ENCODE data around the gene PAX7.
A peak's percentile ranks its signal among the peaks of the same experiment; 100 is the strongest.
"Not testable (repeated sequence)": the region's sequence is repeated elsewhere in the genome, so short reads cannot be mapped to it uniquely, and the experiment has no call there.

The PAX7 gene

DNA sequence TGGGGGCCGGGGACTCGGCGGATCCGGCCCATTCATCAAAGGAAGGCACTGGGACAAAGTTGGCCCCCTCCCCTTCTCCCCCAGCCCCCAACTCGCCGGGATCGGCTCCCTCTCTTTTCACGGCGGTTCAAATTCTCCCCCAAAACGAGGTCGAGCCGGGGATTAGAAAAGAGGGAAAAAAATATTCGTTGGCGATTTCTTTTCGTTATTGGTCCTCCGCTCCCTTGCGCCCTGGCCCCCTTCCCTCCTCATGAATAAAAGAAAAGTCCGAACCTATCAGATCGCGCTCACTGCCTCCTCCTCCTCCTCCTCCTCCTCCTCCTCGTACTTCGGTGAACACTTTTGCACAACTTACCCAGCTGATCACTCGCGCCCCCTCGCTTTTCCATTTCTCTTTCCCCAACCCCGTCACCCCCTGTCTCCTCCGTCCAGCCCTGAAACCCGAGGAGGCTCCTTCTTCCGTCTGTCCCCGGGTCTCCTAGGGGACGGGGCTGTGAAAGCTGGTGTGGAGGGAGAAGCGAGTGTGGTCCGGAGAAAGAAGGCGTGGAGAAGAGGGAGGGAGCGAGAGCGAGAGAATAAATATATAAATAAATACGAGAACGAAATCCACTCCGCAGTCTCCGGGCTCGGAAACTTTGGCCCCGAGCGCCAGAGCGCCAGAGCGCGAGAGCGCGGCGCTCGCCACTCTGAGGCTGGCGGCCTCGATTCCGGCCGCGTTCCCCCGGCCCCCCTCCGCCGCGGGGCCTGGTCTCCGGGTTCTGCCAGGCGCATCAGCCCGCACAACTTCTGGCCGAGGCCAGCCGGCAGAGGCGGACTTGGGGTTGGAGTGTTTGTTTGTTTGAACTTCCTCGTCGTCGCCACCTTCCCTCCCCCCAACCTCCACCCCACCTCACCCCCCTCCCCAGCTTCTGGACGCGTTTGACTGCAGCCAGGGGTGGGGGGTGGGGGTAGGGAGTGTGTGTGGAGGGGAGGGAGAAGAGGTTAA is at the start of gene PAX7:
TSS of gene PAX7 (plus strand) at position 336 of the 985 bp plus-strand sequence. CDS start 758 bp downstream, outside the sequence.
- no peak for DNase-seq

DNA sequence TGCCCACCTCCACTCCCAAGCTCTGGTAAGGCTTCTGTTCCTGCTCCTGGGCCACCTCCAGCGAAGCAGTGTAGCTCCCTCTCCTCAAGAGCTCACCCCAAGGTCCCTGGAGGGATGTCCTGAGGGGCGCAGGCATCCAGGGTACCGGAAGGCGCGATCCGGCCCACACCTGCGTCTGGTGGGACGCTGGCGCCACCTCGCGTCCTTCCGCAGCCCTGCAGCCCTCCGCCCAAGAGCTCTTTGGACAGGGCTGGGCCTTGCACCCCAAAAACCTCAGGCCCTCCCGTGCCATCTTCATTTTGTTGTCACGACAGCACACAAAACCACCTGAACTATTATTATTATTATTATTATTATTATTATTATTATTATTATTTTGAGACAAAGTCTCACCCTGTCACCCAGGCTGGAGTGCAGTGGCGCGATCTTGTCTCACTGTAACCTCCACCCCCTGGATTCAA is 49.2 kb upstream of the PAX7 start:
- DNase-seq = no peak

DNA sequence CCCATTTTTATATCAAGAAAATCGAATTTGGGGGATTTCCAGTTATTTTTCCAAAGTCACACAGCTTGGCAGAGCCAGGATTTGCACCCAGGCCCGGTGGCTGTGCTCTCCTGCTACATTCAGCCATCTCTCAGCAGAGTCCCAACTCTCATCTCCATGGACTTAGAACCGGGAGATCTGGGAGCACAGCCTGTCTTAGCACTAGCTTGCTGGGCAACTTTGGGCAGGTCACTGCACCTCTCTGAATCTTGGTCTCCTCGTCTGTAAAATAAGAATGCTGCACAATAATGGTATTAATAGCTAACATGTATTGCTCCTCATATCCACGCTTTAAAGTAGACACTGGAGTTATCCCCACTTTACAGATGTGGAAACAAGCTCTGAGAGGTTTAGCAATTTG is 47.8 kb upstream of the PAX7 start:
- DNase-seq = no peak

DNA sequence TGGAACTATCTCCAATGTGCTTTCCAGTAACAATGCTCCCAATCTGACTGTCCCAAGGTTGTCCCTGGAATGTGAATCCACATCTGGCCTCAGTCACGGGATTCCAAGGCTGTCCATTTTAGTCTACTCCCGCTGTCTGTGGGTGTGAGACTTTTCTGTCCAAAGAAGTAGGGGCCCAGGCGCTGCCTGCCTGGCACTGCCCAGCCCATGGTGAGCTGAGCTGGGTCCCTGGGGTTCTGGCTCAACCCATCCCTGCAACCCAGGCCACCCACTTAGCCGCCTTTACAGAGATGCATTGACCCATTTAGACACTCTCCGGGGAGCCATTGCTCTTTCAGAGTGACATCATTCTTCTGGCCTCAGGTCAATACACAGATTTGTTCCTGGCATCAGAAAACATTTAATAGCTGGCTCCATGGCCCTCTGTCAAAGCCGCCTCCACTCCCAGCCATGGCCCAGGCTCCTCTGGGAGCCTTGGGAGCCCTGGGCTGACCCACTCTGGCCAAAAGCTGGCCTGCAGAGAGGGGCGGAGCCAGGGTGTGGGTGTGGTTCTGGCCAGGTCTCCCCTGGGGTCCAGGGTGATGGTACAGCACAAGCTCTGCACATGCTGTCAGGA is 47.2 kb upstream of the PAX7 start:
- DNase-seq = no peak

DNA sequence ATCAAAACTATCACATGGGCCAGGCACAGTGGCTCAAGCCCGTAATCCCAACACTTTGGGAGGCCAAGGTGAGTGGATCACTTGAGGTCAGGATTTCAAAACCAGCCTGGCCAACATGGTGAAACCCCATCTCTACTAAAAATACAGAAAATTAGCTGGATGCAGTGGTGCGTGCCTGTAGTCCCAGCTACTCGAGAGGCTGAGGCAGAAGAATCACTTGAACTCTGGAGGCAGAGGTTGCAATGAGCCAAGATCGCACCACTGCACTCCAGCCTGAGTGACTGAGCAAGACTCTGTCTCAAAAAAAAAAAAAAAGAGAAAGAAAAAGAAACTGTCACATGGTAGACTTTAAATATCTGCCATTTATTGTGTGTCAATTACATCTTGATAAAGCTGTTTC is 44.6 kb upstream of the PAX7 start:
- not testable (repeated sequence) for DNase-seq

DNA sequence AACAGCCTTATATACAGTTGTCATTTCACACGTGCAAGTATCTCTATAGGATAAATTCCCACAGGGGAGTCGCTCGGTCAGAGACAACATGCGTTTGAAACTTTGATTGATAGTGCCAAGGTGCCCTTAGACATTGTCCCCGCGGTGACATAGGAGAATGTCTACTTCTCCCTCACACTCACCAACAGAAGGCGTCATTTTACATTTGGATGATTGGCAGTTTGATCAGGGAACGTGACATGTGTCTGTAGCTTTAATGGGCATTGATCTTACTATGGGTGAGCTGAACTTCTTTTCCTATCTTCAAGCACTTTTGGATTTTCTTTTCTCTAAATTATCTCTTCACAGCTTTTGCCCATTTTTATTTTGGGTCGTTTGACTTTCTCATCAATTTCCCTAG is 42.6 kb upstream of the PAX7 start:
- DNase-seq = no peak

DNA sequence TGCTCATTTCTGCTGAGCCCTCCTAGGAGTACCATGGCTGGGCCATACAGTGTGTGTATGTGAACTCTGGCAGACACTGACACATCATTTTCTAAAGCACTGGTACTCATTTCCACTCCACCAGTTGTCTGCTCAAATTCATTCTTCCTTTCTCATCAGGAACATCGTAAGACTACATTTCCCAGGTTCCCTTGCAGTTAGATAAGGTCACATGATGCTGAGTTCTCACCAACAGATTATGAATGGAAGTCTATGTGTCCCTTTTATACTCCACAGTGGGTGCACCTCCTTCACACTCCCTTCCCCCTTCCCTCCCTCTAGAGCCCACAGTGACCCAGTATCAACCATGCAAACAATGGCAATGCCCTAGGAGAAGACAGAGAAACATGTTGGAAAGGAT is 38.3 kb upstream of the PAX7 start:
- no peak for DNase-seq

DNA sequence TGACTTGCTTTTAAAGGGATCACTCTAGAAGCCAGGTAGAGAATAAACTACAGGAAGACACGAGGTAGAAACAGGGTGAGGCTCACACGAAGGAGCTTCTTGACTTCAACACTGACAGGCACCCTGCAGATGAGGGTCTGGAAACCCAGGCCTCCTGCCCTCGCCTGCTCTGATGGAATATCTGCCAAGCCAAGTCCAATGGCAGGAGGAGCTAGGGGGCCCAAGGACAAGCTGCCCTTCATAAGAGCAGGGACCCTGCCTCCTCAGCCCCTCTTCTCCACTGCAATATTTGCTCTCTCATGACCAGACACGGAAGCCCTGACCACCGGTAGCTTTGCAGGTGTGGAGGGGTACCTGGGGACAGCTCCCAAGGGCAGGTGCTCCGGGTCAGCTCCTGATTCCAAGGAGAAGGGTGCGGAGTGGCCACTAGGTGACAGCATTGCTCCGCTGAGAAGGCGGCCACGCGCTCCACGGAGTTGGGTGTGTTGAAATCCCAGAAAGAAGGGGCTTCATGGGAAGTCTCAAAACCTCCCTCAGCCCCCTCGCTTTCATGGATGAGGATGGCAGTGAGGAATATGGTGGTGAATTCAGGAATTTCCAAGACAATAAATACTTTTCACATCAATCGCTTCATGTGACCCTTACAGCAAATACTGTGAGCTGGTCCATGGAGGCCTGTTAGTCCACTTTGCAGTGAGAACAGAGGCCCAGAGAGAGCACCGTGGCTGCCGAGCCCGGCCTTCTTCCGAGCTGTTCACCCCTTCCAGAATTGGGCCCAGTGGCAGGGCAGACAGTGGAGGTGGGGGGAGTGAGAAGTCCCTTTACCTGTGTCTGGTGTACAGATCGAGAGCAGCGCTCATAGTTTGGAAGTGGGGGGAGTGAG is 33.2 kb upstream of the PAX7 start:
- peak; percentile 15 for DNase-seq

DNA sequence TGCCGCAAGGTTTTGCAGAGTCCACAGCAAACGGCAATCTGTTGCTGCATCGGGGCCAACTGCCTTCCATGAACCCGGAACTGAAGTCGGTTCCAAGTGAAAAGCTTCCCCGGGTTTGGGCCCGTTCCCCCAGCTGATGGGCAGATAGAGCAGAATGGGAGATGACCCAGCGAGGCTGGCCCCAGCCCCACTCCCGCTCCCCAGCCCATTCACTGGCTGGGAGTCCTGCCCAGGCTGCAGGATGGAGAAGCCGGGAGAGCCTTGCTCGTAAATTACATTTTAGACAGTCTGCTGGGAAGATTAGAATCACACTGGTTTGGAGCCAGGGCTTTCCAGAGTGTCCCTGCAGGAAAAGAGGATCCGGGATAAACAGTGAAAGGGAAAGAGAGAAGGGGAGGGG is 31.6 kb upstream of the PAX7 start:
- no peak for DNase-seq

DNA sequence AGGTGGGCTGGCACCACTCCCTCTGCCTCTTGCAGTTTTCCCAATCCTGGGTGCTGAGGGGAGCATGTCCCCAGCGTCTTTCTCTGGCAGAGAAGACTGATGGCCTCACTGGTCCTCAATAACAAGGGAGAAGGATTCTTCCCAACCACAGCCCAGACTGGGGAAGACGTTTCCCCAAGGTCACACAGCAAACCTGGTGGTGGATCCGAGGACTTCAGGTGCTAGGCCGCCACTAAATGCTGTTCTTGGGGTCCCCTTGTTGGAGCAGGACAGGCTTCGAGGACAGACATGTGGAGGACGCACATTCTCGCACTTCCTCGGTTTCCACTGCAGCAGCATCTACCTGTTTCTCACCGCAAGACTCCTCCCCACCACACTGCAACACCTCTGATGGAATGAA is 30.9 kb upstream of the PAX7 start:
- DNase-seq = no peak

DNA sequence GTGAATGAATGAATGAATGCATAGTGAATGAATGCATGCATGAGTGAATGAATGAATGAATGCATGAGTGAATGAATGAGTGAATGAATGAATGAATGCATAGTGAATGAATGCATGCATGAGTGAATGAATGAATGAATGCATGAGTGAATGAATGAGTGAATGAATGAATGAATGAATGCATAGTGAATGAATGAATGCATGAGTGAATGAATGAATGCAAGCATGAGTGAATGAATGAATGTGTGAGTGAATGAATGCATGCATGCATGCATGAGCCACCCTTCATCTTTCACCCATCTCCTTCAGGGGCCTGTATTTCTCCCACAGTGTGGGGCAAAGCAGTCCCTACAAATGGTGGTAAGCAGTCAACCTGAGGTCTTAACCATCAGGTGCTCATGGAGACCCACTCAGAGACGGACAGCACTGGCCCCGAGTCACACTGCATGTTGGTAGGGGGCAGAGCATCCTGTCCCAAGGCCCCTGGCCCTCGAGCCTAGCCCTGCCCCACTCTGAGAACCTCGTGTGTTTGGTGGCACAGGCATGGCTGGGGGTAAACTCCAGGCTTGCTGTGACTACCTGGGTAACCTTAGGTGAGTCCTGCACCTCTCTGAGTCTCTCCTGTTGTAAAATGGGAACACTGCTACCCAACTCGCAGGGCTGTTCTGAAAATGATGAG is 28.0 kb upstream of the PAX7 start:
- DNase-seq = no peak

DNA sequence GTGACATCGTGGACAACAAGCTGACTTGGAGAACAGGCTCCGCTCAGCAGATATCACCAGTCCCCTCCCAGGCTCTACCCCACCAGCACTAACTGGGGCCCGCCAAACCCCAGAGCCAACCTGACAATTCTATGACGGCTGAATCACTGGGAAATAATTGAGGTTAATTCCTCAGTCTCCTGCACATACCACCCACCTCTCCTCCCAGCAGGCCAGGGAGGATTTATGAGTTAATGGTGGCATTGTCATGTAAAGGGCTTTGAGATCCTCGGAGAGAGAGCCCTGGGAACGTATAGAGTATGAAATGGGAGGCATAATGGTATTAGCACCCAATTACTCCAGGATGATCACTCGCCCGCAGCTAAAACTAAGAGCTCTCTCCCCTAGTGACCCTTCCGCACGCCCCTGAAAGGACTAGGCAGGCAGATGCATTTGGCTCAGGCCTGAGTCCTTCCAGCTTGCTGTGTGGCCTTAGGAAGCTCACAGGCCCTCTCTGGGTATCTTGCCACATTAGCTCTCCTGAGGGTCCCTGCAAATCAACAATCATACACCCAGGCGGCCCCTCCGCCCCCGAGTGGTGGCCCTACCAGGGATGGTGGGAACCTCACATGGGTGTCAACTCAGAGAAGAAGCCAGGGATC is 27.3 kb upstream of the PAX7 start:
- no peak for DNase-seq

DNA sequence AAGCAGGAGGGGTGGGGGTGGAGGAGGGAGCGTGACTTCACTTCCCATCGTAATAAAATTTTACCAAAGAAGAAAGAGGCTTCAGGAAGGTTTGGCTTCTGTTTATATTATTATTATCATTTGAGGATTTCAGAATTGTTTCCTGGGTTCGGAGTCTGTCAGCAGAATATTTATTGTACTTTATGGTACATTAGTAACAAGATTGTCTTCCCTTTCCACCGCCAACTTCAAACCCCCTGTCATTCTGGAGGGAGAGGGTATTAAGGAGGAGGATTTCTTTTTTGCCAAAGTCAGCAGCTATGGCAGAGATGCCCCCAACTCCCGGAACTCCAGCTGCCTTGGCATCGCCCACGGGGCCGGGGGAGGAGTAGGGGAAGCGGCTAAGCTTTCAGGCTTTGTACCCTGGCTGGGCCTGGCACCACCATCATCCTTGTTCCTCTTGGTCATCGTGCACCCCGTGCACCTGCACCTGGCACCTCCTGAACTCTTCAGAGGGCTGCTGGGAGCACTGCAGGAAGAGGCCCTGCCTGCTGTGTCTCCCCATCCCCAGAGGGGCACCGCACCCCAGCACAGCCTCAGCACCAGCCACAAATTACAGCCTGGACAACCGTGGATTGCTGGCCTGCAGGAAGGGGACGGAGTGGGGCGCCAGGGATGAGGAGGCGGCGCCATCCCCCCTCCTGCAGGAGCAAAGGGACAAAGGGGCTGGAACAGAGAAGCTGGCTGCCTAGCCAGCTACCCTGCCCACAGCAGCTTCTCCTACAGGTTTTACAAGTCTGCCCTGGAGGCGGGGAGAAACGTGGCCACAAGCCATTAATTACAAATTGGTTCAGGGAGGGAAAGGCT is 24.0 kb upstream of the PAX7 start:
- no peak for DNase-seq

DNA sequence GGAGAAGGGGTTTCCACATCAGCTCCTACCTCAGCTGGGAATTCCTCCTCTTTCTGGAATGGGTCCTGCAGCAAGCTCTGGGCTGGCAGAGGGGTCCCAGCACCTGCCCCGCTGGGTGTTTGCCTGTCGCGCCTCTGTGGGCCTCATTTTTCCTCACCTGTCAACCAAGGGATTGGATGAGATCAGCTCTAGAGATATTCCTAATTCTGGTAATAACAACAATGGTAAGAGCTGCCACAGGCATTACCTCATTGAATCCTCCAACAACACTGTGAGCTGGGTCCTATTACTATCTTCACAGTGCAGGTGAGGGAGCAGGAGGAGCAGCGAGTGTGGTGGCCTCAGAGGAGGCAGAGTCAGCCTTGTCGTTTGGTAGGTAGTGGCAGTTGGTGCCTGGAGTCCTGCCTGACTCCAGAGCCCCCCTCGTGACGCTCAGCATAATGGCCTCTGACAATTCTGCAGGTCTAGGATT is 23.3 kb upstream of the PAX7 start:
- DNase-seq = no peak

DNA sequence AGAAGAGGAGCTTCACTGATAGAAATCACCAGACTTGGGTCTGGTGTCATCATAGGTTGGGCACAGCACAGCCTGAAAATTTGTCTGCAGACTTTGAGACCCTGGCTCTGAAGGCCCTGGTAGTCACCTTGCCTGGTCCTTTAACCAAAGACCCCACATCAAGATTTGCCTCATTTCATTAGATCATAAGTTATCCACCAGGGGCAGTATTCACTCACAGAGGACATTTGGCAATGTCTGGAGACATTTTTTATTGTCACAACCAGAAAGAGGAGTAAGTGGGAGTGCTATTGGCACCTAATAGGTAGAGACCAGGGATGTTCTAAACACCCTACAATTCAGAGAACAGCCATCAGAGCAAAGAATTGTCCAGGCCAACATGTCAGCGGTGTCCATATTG is 22.1 kb upstream of the PAX7 start:
- no peak for DNase-seq

DNA sequence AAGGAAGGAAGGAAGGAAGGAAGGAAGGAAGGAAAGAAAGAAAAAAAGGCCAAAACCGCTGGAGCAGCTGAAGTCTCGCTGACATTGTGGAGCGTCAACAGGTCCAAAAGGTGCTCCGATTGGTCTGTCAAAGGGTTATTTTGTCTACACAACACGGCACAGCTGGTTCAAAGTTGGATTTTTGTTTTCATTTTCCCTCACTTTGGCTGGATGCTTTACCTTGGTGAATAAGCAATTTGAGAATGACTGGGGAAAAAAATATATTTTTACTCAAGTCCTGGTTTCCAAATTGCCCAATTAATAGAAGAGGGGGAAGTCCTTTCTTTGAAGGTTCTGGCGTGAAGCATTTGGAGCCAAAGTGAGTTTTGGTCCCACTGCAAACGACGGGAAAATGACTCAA is 19.3 kb upstream of the PAX7 start:
- no peak for DNase-seq

DNA sequence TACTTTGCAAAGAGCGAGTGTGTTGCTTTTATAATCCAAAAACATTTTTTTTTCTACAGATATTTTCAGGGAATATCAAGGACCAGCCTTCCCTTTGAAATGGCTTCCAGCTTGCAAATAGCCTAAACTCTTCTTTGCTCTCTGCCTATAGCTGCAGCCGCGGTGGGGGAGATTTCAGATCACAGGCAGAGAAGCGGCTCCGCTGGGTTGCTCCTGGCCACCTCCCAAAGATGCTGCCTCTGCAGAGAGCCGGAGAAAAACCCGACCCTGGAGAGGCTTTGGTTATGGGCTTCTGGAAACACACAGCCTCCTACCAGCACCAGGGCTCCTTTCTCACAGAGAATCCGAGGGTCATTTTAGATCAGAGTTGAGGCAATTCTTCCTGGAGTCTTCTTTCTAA is 18.6 kb upstream of the PAX7 start:
- no peak for DNase-seq

DNA sequence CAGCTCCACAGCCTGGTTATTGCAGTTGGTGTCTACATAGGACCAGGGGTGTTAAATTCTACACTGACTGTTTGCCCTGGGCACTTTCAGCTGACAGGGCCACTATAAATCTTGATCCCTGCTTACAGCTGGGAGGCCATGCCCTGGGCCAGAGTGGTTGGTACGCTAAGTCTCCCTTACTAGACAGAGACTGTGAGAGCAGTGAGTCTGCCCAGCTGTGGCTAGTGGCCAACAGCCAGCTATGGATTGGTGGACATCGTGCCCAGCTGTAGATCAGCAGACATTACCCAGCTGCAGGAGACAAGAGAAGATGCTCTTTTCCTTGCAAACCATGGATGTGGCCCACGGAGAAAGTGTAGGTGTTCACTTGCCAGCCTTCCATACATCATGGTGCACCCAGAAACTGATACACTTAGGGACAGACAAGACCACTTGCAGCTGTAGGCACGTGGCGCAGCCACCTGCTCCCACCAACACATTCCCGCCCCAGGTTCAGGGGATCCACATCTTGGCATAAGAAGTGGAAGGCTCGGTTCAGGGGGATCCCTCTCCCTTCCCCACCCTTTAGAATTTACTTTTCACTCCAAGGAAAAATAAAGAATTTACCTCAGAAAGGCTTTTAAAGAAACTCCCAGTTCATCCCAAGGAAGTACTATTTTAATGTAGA is 16.4 kb upstream of the PAX7 start:
- no peak for DNase-seq

DNA sequence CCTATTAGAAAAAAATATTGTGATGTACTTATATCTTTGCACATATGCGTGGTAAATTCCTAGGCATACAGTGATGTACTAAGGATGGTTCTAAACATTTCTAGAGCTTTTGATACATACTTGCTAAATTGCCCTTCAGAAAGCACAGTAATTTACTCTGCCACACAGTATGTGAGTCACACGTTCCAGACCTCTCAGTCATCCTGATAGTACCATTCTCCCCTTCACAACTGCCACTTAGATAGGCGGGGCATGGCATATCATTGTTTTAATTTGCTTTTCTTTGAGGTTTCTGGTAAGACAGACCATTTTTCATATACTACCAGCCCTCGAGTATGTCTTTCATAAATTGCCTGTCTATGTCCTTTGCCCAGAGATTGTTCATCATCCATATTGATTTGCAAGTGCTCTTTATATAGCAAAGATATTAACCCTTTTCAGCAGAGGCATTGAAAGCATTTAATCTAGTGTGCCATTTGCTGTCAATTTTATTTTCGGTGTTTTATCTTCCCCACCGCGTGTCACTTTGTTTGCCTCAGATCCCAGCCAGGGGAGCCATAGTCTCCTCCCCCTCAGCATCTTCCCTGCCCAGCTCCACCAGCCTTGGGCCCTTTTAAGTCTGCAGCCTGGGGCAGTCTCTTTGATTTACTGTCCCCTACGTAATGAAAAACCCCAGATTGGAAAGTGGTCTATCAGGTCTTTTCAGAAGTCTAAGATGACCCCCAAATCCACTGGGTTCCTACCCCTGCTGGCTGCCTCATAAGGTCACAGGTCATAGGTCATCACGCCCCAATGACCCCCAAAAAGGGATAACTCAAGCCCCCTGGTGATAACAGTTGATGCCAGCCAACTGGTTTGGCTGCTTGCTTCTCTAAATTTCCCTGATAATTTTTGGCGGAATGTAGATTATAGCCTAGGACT is 11.8 kb upstream of the PAX7 start:
- DNase-seq = no peak

Data from NCI-H748 treated with DMSO at 0.1 percent for 48 hours (cell line).